Fibroblast of skin of right quadriceps (primary cell): ENCODE data around the gene TEX35.
A peak's percentile ranks its signal among the peaks of the same experiment; 100 is the strongest.
"Not testable (repeated sequence)": the region's sequence is repeated elsewhere in the genome, so short reads cannot be mapped to it uniquely, and the experiment has no call there.

Source experiments
- DNase-seq: peaks from one replicate; pipeline ENCODE4 v3.0.0-alpha.2; 2013

TEX35 gene

GRCh38 chr1:178495158-178495557 lies 17.8 kb upstream of the TEX35 start:
- DNase-seq = no peak

DNA sequence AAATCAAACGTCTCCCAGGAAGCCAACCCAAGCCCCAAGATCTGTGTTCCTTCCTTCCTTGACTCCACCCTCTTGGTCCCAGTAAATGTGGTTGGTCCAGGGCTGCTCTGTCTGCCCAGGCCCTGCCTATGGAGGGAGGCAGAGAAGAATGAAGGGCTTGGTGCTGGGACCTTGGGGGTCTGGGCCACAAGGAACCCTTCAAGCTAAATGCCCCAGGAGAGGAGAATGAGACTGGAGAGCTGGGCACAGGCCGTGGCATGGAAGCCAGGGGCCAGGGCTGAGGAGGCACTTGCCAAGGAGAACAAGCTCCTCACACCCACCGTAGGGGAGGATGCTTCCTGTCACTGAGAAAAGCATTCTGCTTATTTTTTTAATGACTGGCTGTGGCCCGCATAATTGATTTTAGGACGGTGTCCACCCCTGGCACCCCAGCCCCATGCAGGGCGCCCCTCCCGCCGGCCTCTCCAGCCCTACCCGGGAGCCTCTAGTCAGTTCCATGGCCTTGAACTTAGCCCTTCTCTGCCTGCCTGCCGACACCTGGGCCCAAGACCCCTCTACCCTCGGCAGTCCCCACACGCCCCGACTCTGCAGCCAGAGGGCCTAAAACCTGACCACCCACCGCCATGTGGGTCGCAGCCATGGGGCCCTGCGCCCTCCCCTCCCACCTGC lies 17.0 kb upstream of the TEX35 start:
- DNase-seq = no peak

GRCh38 chr1:178496410-178497135 lies 16.3 kb upstream of the TEX35 start, which contains the start of gene CLEC20A:
TSS of gene CLEC20A (minus strand) at chr1:178496964. CDS start at chr1:178496939, 25 bp downstream.
- DNase-seq = no peak

GRCh38 chr1:178497903-178498478 lies 14.9 kb upstream of the TEX35 start:
- DNase-seq = no peak

GRCh38 chr1:178498896-178499675 lies 13.8 kb upstream of the TEX35 start:
- no peak for DNase-seq

- no peak for DNase-seq
Measured at GRCh38 chr1:178500091-178500770, 12.7 kb upstream of the TEX35 start.

- no peak for DNase-seq
Measured at GRCh38 chr1:178500936-178501554, 11.9 kb upstream of the TEX35 start.

DNA sequence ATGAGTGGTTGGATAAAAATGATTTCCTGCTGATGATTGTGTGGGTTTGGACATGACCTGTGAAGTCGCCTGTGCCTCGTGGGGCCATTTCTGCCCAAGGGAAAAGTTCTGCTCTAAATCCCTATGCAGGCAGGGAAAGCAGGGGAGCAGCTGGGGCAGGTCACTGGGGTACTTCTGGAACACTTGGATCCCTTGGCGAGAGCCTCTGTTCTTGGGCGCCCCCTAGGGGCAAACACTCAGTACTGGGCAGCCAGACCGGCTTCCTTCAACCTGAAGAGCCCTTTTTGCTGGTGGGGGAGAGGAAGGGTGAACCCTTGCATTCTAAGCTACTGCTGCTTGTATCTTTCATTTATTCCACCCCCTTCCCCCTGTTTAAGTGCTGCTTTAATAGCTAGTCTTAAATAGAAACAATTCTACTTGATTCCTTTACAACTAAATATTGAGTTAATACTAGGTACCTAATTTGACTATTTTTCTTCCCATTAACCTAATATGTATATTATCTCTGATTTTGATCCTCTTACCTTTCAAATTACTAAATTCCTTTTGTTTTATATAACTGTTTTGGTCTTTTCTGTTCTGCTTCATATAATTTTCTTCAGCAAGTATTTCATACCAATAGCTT lies 11.1 kb upstream of the TEX35 start:
- peak; percentile 56 for DNase-seq

DNA sequence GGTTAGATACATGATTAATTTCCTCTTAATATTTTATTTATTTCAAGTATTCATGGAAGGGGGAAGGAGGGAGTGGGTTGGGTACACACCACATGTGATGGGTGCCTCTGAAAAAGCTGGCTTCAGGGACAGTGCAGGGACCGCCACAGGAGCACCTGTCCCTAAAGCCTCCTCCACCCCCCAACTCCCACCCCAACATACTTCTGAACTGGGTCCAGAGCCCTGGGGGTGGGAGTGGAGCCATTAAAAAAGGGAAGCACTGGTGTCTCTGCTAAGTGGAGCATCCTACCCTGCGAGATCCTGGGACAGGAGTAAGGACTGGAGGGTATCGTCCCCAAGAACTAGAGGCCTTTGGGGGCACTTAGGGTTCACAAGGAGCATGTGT lies 10.6 kb upstream of the TEX35 start:
- no peak for DNase-seq

- DNase-seq = no peak
Measured at GRCh38 chr1:178502856-178503255, 10.1 kb upstream of the TEX35 start.

GRCh38 chr1:178503316-178503715 lies 9.6 kb upstream of the TEX35 start:
- not testable (repeated sequence) for DNase-seq

GRCh38 chr1:178503849-178504248 lies 9.1 kb upstream of the TEX35 start:
- no peak for DNase-seq

DNA sequence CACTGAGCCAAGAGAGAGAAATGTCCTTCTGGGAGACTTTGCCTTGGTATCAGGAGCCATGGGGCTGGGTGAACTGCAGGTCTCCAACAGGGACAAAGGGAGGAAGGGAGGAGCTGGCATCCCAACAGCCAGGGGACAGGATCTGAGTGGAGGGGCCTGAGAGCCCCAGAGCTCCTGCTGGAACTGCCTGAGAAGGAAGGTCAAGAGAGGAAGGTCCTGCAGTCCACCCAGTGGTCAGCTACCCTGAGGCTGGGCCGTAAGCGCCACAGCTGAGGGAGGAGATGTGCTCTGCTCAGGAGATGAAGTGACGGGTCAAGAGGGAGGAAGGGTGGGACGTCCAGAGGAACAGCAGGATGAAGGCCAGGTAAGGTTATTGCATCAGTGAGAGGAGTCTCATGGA lies 8.6 kb upstream of the TEX35 start:
- DNase-seq = no peak

DNA sequence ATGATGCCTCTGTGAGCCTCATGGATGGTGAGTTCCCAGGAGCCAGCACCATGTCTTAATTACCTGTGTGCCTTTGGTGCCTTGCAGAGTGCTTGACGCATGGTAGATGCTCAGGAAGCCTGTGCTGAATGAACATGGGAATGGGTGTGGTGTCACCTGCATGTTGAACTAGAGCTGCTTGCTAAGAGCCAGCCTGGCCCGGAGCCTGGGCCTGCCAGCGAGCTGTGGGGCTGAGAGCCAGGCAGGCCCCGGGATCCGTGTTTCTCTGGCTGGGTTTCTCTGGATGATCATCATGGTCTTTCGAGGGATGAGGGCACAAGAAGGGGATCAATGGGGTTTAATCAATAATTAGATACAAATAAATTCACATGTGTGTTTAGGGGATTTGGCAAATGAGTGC lies 6.7 kb upstream of the TEX35 start:
- no peak for DNase-seq

- DNase-seq = no peak
Measured at GRCh38 chr1:178506669-178507068, 6.2 kb upstream of the TEX35 start.

DNA sequence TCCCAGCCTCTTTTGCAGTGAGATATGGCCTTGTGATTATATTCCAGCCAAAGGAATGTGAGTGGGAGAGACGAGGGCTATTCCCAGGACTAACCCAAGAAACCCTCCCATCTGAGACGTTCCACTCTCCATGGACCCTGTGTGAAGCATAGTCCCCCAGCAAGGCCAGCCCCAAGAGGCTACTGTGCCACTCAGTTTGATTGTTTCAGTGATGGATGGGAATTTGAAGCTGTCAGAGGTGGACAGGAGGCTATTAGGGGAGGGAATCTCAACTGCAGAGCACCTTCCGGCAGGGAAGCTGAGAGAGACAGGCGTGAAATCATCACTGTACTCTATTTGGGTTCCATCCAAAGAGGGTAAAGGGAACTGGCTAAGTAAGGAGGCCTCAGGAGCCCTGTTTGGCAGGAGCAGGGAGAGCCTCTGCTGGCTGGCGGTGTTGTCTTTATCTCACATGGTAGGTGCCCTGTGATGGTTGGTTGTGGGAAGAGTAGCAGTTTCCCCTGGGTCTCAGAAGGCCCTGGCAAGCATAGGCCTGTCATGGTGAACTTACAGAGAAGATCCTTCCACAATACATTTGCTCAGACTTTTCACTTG lies 3.4 kb upstream of the TEX35 start:
- no peak for DNase-seq

DNA sequence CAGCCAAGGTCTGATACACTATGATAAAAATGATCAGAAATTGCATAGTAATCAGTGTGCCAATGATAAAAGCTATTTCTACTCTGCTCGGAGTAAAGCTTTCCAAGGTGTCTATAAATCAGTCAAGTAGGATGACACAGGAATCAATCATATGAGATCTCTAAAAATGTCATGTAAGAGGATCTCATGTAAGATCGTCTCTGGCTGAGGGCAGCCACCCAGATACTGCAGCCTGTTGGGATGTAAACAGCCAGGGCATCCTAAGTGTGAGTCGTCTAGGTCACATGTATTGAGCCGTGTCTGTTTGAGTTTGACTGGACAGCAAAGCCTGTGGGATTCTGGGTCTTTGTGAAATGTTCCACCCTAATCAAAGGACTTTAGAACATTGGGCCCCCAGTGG lies 2.8 kb upstream of the TEX35 start:
- no peak for DNase-seq

DNA sequence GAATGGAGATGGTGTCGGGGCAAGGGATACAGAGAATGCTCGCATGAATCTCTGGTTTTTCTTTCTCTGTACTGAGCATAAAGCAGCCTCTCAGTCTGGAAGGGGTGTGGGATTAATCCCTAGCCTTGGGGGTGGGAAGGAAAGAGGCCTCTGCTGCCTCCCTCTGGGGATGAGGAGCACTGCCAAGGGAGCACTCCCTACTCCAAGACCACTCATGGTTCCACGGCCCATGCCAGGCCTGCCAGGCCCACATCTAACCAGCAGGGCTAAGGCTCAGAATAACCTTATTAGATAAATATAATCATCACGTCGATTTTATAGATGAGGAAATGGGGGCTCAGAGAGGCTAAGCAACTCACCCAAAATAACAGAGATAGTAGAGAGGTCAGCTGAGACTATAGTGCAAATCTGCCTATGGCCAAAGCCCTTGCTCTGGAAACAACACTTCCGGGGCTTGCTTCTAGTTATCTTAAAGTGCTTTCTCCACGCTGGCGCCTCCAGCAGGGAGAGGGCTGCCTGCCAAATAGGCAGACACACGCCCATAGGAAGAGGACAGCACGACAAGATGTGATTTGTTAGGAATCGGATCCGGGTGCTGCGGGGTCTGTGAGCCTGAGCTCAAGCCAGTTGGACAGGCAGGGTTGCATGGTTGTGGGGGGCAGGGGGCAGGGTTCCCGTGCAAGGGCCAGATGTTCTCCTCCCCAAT lies 522 bp downstream of the TEX35 start:
- DNase-seq = peak; percentile 39

GRCh38 chr1:178516110-178516509 lies 3.2 kb downstream of the TEX35 start:
- DNase-seq = no peak

DNA sequence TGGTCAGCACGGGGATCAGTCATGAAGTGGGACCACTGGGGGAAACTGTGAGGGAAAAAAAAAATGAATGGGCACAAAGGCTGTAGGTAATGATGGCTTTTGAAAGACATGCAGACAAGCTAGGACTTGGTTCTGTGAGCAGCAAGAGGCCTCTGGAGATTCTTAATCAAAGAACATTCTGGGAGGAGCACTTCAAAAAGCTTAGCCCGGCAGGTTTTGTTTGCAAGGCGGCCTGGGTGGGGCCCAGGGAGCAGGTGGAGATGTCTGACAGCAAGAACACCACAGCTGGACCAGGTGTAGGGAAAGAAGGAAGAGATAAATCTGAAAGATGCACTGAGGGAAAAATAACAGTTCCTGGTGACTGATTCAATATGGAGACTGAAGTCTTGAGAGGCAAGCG lies 6.0 kb downstream of the TEX35 start:
- DNase-seq = no peak

DNA sequence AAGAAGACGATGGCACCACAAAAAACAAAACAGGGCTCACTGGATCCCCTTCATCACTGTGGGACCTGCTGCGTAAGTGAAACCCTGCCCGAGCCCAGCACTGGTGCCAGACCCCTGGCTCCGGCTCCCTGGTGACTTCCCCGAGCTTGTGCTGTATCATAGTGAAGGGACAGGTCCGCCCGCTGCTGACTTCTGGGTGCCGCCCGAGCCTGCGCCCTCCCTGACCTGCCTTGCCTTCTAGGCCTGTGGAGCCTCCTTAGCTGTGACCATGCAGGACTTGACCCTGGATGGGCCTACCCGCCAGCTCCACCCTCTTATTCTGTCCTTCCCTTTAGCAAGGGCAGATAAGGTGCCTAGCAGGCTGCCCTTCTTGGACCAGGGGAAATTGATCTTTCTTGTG lies 7.9 kb downstream of the TEX35 start:
- DNase-seq = no peak
